LNCaP clone FGC (cell line): ENCODE results near the gene F8A3.

Experiments
- DNase-seq: peaks from one replicate; pipeline ENCODE4 v3.0.0-alpha.2; 2011; ENCODE audit warnings: low read depth
- H3K4me3 ChIP-seq: 2 replicates; pipeline ENCODE4 v1.5.1; 2011; ENCODE audit warnings: mild to moderate bottlenecking, low read depth, low read length, control low read depth
- CTCF ChIP-seq: IDR thresholded peaks from 2 replicates; pipeline ENCODE4 v1.5.1; 2012; ENCODE audit warnings: mild to moderate bottlenecking; ENCODE audit not compliant: control insufficient read depth, insufficient read depth; ENCODE audit errors: extremely low read depth

F8A3 gene

GRCh38 chrX:155434906-155435743 is 23.3 kb downstream of the F8A3 start:
- no peak overlapping the region for H3K4me3 ChIP-seq
- DNase-seq, result no peak
- no peak for TF ChIP-seq CTCF

GRCh38 chrX:155417769-155418168 is 40.7 kb downstream of the F8A3 start:
- no peak overlapping the region for H3K4me3 ChIP-seq
- TF ChIP-seq CTCF, result no peak
- DNase-seq, result no peak
